NCI-H1092 treated with DMSO at 0.1 percent for 48 hours (cell line): ENCODE data around the gene SLC35G6.
"Not testable (repeated sequence)": the region's sequence is repeated elsewhere in the genome, so short reads cannot be mapped to it uniquely, and the experiment has no call there.

Experiments
- DNase-seq: peaks from one replicate; lab custom pipeline; 2025; lab: John Stamatoyannopoulos, UW

Gene SLC35G6

DNA sequence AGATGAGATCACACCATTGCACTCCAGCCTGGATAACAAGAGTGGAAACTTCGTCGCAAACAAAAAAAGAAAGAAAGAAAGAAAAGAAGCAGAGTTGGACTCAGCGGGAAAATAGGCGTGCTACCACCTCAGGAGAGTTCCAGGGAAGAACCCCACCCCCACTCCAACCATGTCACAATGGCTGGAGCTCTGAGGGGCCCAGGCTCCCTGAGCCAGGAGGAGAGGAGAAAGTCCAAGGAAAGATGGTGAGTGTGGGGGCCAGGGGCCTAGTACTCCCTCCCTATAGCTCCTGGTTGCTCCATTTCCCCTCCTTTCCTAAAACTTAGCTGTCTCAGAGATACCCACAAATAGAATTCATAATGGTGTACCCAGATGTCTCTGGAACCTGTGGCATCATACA, at the start of gene SLC35G6:
SLC35G6 (plus strand) TSS at position 172 of the 400 bp plus-strand sequence; CDS start at position 243, 71 bp downstream.
- DNase-seq = not testable (repeated sequence)

DNA sequence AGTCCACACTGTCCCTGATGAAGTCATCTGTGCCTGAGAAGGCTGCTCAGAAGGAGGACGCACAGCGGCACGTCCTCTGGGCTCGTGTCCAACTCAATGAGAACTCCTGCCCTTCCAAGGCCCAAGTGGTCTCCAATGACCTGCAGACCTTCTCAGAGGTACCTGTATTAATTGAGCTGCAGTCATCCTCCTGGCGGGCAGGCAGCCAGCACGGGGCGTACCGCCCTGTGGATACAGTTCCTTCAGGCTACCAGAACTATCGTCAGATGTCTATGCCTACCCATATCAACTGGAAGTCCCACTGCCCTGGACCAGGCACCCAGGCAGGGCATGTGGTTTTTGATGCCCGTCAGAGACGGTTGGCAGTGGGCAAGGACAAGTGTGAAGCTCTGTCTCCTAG, 49.0 kb upstream of the SLC35G6 start:
- DNase-seq = no peak

DNA sequence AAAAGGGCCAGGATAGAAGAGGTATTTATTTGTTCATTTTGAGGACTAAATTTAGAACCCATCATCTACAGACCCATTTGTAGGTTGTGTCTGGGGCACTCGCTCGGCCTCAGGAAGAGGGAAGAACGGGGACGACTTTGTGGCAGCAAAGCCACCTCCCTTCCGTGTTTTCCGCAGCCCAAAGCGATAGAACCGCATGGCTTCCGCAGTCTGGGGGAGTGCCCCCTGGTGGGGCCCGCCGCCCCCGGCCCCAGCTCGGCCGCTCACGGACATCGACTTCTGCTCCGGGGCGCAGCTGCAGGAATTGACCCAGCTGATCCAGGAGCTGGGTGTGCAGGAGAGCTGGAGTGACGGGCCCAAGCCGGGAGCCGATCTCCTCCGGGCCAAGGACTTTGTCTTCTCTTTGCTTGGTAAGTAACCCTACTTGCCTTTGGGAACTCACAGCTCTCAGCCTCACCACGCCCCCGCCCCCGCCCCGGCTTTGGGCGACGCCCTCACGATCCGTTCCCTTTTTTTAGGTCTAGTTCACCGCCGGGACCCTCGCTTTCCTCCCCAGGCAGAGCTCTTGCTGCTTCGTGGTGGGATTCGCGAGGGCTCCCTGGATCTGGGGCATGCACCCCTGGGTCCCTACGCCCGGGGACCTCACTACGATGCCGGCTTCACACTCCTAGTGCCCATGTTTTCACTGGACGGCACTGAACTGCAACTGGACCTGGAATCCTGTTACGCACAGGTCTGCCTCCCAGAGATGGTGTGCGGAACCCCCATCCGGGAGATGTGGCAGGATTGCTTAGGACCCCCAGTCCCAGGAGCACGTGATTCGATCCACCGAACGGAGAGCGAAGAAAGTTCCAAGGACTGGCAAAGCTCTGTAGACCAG, 45.3 kb upstream of the SLC35G6 start:
- no peak for DNase-seq

DNA sequence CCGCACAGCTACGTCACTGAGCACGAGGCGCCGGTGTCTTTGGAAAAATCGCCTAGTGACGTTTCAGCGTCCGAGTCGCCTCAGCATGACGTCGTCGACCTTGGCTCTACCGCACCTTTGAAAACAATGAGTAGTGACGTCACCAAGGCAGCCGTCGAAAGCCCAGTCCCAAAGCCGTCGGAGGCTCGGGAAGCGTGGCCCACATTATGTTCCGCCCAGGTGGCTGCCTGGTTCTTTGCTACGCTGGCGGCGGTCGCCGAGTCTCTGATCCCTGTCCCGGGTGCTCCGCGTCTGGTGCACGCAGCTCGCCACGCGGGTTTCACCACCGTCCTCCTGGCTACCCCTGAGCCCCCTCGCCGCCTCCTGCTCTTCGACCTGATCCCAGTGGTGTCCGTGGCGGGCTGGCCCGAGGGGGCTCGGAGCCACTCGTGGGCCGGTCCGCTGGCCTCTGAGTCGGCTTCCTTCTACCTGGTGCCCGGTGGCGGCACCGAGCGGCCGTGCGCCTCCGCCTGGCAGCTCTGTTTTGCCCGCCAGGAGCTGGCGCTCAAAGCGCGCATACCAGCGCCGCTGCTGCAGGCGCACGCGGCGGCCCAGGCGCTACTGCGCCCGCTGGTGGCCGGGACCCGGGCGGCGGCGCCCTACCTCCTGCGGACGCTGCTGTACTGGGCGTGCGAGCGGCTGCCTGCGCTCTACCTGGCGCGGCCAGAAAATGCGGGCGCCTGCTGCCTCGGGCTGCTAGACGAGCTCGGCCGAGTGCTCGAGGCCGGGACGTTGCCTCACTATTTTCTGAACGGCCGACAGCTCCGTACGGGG, 44.5 kb upstream of the SLC35G6 start:
- DNase-seq = peak; percentile 66

DNA sequence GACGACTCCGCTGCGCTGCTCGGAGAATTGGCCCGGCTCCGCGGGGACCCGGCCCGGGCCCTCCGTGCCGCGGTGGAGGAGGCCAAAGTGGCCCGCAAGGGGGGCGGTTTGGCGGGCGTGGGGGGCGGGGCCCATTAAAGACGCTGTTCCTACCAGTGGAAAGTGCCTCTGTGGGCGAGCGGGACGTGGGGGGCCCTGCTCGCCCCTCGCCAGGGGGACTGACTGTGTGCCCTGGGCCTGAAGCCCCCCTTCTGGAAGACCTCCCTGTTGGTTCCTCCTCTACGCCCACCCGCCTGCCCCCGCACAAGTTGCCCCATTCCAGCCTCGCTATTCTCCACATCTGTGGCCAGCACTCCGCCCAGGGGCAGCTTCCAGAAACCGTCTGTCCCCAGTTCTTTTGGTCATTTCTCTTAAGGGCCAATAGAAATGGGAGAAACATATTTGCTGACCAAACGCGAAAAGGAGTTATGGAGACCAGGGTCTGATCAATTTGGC, 43.8 kb upstream of the SLC35G6 start:
- no peak for DNase-seq

DNA sequence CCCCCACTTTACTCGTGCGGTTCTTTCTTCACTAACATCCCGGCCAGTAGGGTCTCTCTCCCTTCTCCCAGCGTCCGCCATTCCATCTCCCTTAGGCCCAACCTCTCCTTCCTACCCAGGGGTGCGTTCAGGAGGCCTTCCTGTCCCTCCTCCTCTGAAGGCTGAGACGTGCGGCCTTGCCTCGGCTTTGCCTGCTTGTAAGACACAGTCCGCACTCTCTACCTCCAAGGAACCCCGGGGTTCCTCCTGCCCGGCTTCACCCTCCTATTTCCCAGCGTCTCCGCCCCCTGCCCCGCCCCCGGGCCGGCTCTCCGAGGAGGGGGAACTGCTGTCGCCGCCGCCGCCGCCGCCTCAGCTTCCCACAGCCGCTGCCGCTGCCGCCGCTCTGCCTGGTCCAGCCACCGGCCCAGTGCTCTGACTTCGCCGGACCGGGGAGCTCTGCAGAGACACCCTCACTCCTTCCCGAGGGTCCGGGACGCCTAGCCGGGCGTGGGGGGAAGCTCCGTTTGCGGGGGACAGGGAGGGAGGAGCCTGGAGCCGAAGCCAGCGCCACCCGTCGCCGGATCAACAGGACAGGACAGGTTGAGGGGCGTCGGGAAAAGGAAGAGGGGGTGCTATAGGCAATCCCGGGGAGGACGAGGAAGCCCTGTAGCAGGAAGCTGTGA, 43.2 kb upstream of the SLC35G6 start:
- peak; percentile 10 for DNase-seq

DNA sequence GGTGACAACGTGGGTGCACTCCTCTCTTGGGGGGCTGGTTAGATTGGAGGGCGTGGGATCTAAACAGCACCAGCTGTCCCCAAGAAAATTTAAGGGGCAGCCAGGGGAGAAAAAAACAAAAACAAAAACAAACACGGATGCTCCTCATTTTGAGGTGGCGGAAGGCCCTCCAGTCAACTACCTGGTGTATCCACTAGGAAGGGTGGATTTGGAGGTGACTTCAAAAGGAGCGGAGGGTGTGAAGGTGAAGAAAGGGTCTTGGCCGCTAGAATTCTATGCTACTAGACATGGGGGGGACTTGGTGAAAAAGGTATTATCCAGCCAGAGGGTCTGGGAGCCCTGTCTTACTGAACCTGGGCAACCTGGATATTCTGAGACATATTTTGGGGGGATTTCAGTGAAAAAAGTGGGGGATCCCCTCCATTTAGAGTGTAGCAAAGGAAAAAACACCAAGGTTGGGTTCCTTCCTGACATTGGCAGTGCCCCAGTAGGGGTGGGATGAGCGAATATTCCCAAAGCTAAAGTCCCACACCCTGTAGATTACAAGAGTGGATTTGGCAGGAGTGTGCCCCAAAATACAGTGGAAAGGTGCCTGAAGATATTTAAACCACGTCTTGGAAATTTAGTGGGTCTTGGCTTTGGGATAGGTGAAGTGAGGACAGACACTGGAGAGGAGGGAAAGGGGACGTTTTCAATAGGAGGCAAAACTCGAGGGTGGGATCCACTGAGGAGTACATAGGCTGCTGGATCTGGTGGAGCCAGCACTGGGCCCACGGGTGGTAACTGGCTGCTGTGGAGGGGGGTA, 42.4 kb upstream of the SLC35G6 start:
- no peak for DNase-seq

DNA sequence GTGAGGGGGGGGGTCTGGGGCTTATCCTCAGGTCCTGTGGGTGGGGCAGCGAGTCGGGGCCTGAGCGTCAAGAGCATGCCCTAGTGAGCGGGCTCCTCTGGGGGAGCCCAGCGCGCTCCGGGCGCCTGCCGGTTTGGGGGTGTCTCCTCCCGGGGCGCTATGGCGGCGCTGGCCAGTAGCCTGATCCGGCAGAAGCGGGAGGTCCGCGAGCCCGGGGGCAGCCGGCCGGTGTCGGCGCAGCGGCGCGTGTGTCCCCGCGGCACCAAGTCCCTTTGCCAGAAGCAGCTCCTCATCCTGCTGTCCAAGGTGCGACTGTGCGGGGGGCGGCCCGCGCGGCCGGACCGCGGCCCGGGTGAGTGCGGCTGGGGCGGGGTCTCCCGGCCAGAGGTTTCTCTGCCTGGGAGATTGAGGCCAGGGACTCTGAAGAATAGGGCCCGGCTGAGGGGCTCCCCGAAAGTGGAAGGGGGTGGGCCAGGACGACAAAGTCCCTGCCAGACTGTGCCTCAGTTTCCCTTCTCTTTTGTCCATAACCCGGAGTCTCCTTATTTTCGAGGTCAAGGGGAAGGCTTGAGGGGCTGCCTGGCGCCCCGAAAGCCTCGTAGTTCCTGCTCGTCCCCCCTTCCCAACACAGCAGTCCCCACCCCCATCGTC, 41.7 kb upstream of the SLC35G6 start, which contains the start of gene FGF11:
FGF11 (plus strand) TSS at position 51 of the 651 bp plus-strand sequence; CDS start at position 160, 109 bp downstream.
- no peak for DNase-seq

DNA sequence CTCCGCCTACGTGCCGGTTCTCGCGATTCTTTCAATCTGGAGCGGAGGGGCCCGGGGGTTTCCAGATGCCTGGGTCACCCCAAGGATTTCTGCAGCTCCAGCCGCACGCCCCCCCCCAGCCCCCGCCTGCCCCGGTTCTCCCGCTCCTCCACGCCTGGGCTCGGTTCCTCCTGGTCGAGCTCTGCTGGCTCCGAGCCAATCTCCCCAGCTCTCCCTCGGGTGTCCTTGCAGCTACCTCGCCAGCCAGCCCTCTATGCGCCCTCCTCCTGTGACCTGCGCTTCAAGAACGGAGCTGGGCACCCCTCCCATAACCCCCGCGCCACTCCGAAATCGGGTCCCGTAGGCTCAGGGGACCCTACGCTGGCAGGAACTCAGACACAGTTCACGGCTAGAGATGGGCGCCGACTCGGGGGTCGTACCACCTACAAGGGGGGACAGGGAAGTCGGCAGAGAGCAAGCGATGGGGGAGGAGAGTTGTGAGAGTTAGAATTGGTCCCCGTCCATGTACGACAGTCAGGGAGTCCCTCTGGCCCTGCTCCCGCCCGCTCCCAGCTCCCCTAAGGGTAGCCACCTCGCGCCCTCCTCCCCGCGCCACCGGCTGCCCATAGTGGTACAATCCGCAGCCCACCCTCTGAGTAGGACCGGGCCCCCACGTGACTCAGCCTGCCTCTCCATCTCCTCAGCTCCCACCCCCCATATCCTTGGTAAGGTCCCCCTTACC, 41.0 kb upstream of the SLC35G6 start:
- peak; percentile 65 for DNase-seq

DNA sequence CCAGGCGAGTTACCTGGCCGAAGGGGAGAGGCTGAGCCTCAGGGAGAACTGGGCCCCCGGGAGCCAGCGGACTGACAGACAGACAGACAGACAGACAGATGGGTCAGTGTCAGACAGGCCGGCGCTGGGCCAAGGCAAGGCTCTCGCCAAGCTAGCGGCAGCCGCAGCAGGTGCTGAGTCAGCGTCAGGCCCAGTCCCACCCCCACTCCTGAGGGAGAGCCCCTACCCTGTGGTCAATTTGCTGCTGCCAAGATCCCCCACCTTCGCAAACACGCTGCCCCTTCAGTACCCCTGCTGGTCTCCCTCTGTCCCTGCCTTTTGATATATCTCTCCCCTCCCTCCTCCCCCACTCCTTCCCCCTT, 40.4 kb upstream of the SLC35G6 start:
- peak; percentile 65 for DNase-seq

DNA sequence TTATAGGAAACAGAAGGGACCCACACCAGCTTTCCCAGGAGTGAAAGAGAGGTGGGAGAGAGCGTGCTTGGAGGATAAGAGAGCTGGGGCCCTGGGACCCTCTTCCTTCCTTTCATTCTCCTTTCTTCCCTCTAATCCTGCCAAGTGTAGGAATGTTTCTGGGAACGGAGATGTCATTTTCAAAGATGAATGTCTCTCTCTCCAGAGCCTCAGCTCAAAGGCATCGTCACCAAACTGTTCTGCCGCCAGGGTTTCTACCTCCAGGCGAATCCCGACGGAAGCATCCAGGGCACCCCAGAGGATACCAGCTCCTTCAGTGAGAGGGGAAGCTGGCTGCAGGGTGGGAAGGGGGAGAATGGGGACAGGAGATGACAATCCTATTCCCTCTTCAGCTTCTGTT, 40.0 kb upstream of the SLC35G6 start:
- no peak for DNase-seq

DNA sequence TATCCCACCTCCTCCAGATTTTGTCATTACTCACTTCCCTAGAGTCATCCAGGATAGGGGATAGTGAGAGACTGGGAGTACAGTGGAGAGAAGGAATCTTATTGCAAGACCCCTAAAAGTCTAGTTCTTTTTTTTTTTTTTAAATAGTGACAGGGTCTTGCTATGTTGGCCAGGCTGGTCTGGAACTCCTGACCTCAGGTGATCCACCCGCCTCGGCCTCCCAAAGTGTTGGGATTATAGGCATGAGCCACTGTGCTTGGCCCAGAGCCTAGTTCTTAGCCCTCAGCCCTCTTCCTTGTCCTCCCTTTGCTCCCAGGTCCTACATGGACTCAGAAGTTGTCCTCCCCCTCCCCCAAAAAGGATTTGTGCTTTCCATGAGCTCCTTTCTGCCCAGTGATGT, 39.1 kb upstream of the SLC35G6 start:
- no peak for DNase-seq

DNA sequence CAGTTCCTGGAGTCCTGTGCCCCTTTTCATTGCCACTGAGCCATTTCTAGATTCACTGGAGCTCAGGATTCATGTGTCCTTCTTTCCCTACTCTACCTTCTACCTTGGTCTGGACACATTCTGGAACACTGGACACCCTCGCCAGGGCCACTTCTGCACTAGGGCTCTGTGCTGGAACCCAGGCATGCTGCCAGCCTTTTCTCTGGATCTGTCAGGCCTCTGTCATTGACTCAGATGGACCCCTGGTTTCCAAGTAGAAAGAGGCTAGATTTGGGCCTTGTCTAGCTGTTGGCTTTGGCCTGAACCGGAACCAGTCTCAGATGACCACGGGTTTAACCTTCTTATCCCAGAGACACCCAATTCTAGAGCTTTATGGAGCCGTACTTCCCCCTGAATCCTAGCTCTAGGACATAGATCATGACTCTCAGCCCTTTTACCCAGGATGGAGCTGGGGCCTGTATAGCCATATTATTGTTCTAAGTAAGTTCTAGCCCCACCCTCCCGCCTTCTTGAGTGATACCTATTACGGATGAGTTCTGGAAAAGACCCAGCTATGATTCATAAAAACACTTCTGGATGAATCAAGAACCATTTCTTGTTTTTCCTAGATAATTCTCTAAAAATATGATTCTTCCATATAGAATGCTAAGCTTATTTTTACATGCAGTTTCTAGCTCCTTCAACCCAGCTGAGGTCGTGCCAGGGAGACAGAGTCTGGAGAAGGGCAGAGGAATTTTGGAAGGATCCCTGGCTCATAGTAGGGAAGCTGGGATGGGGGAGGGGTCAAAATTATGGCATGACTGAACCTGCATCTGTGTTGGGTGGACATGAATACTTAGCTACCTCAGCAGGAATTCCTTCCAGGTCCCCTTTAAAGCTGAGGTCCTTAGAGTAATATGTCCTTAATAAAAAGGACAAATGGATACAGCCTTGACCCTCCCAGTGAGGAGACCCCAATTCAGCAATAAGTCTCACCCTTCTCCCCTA, 37.5 kb upstream of the SLC35G6 start:
- DNase-seq = no peak

DNA sequence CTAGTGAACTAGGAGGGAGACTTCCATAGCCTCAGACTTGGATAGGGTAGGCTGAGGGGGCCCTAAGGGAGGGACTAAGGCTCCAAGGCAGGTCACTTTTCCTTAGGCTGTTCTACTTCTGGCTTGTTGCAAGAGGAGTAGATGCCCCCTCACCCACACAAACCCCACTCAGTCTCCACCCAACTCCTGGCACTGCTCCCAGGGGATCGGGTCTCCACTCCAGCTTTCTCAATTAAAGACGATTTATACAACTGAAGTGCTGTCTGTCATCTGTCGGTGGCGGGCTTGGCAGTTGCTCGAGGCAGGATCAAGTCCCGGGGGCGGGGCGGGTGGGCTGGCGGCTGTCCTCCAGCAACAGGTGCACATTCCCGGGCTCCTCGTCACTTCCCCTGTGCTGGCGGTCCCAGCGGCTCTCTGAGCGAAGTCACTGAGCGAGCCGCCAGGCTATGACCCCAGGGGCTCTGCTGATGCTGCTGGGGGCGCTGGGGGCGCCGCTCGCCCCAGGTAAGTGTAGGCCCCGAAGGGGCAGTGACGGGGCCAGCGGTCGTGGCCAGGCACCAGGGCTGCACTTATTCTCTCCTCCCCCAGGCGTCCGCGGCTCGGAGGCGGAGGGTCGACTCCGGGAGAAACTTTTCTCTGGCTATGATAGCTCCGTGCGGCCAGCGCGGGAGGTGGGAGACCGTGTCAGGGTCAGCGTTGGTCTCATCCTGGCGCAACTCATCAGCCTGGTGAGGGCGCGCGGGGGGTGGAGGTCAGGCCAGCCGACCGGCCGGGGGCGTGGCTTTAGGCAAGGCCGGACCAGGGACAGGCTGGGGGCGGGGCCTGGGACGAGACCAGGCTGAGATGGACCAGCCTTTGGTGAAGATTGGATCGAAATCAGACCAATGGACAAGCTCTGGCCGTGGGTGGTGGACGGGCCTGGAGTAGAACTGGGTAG, 36.3 kb upstream of the SLC35G6 start, which contains the start of gene CHRNB1:
CHRNB1 (plus strand) TSS at position 380 of the 937 bp plus-strand sequence; CDS start at position 447, 67 bp downstream.
- peak; percentile 46 for DNase-seq

DNA sequence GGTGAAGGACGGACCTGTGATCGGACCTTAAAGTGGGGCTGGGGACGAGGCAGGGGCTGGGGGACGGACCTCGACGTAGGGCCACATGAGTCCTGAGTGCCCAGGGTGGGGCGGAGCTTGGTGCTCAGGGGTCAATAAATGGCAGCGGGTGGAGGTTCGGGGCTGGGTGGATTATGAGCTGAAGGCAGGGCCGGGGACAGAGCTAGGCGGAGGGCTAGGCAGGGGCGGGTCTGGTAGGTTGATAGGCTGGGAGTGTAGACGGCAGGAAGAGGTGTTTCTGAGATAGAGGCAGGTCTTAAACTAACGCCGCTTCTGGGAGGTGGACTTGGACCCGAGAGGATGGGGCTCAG, 35.7 kb upstream of the SLC35G6 start:
- DNase-seq = no peak

DNA sequence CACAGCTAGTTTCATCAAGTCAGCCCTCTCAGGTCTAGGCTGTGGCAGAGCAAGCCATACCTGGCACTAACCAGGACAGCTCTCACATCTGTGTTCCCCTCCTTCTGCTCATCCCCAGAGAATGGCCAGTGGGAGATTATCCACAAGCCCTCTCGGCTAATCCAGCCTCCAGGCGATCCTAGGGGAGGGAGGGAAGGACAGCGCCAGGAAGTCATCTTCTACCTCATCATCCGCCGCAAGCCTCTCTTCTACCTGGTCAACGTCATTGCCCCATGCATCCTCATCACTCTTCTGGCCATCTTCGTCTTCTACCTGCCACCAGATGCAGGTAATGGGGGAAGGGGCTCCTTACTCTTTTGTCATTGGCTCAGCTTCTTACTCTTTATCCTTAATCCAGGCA, 32.8 kb upstream of the SLC35G6 start:
- no peak for DNase-seq

DNA sequence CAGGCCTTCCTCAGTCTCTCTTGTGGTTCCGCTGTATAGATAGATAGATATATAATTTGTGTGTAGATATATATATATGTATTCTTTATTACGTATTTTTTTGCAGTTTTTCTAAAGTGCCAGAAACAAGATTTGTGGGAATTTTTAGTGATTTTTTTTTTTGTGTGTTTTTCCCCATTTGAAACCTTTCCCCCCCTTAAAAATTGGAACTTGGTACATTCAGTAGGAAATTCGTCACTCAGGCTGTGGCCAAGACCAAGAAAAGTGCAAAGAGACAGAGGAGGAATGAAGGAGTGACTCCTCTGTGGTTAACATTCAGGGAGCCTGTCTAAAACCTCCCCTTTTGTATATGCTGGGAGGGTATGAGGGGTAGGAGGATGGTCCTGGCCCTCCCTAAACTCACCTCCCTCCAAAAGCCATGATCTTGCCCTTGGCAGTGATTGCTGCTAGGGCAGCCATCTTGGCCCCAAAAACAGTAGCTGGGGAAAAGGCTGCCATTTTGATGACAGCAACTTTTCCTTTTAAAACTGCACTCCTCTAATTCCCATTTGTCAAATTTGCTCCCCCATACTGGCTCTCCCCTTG, 21.2 kb upstream of the SLC35G6 start:
- no peak for DNase-seq
